ENCODE results near the gene FAM241A. TPM values are rescaled to one million over a fixed set of nuclear protein-coding genes. Genes with fewer than 3 reads are reported as not detected.

FAM241A gene
- total and polyA plus RNA-seq, 2 of the 13 experiments (the other 11 are each of a cell fraction or from before 2014, with no cell fraction given) = 0.61 to 0.69 TPM

GRCh38 chr4:112145326-112145789, at the start of gene FAM241A (continued):
- 0 out of 2 replicates have a peak, but pooled peaks have one; percentile 58 for TF ChIP-seq TOPORS (CRISPR knock-in tag; IDR thresholded peaks at IDR 0.05)

GRCh38 chr4:112098841-112099530, 46.3 kb upstream of the FAM241A start:
- no peak for FAIRE-seq
- Histone ChIP-seq H3K27me3 (ENCODE audit: control insufficient read depth in 1 of 2, insufficient read depth in 2 of 2, low read length in 2 of 2) (no peaks in the 10 kb centered on the region), H2AFZ (ENCODE audit: low read length) (no peak overlapping the region), H3K9me3 (ENCODE audit: low read length) (no peaks in the 10 kb centered on the region), H3K9ac (ENCODE audit: insufficient read depth, low read depth, low read length) (no peak overlapping the region), H3K4me3 (replicated peaks in 1 of 3; ENCODE audit: insufficient read depth in 1 of 3, low read depth in 2 of 3, low read length in 3 of 3) (no peak overlapping the region), H3K4me1 (ENCODE audit: insufficient read depth, low read length) (peaks cover 5% of the 10 kb centered on the region), H3K36me3 (replicated peaks in 1 of 2; ENCODE audit: control insufficient read depth in 1 of 2, insufficient read depth in 2 of 2, low read length in 2 of 2) (no peaks in the 10 kb centered on the region), H3K4me2 (ENCODE audit: low read depth, low read length) (no peak overlapping the region), H3K27ac (ENCODE audit: extremely low read length, insufficient read depth, low read length) (no peak overlapping the region), H3K79me2 (ENCODE audit: insufficient read depth, low read length) (no peaks in the 10 kb centered on the region), H4K20me1 (ENCODE audit: insufficient read depth, low read length) (no peaks in the 10 kb centered on the region)
- CTCF ChIA-PET (ENCODE audit: low intra/inter-chr PET ratio, low total read pairs) = interaction anchor here (0.7 to 2.5 kb wide), 8 partner anchors 44 to 425 kb away, joined by 3 to 36 read pairs (median 6); partner anchors contain the start of gene FAM241A
- ATAC-seq = peak; percentile 27; the same call in 2 of the 3 replicates
- 45% methylated on average over 4 of the region's 4 CpGs for WGBS (ENCODE audit: low lambda C conversion rate)
- POLR2A ChIA-PET = interaction anchor here (1.2 kb wide), 1 partner anchor 105 kb away, joined by 3 read pairs; no protein-coding TSS in a partner anchor
- intact Hi-C loops (cut with micrococcal nuclease; ENCODE audit: unreplicated experiment) (loop anchor here (1.0 to 10.0 kb wide), 5 partner anchors 115 to 506 kb away; no protein-coding TSS in a partner anchor), in situ Hi-C loops (cut with HindIII; ENCODE audit: extremely low pct_ligation_motif_present, low pct_unique_long_range_greater_than_20kb) (no loop called here)
- DNase-seq (ENCODE audit: low spot score) = no peak
- BruUV-seq (replicated peaks) = no TSS peak
- TF ChIP-seq BATF2 (CRISPR knock-in tag; IDR thresholded peaks at IDR 0.05) = no peak
- no peak for TF ChIP-seq ZNF768 (CRISPR knock-in tag; IDR thresholded peaks at IDR 0.05)
- TF ChIP-seq ATF1 (CRISPR knock-in tag; IDR thresholded peaks at IDR 0.05) = no peak
- TF ChIP-seq ZMYM3 (CRISPR knock-in tag; IDR thresholded peaks at IDR 0.05) = no peak
- no peak for TF ChIP-seq NBN (conservative IDR thresholded peaks at IDR 0.05)
- TF ChIP-seq RELA (CRISPR knock-in tag; IDR thresholded peaks at IDR 0.05) = no peak
- no peak for TF ChIP-seq SALL2 (CRISPR knock-in tag; IDR thresholded peaks at IDR 0.05)
- TF ChIP-seq ZNF850 (CRISPR knock-in tag; conservative IDR thresholded peaks at IDR 0.05) = no peak
- TF ChIP-seq KMT2B (CRISPR knock-in tag; IDR thresholded peaks at IDR 0.05) = no peak
- TF ChIP-seq ATF4 (CRISPR knock-in tag; IDR thresholded peaks at IDR 0.05) = no peak
- TF ChIP-seq ZBTB1 (CRISPR knock-in tag; IDR thresholded peaks at IDR 0.05; ENCODE audit: borderline replicate concordance) = no peak
- TF ChIP-seq SP4 (CRISPR knock-in tag; IDR thresholded peaks at IDR 0.05) = no peak
- no peak for TF ChIP-seq ADNP (CRISPR knock-in tag; IDR thresholded peaks at IDR 0.05)
- no peak for TF ChIP-seq FOSL1 (CRISPR knock-in tag; IDR thresholded peaks at IDR 0.05; ENCODE audit: borderline replicate concordance)
- no peak for TF ChIP-seq RARG (CRISPR knock-in tag; IDR thresholded peaks at IDR 0.05; ENCODE audit: low read depth)
- no peak for TF ChIP-seq ZNF691 (CRISPR knock-in tag; IDR thresholded peaks at IDR 0.05; ENCODE audit: borderline replicate concordance, low read depth)
- no peak for TF ChIP-seq E2F1 (CRISPR knock-in tag; IDR thresholded peaks at IDR 0.05)
- TF ChIP-seq HMG20B (CRISPR knock-in tag; conservative IDR thresholded peaks at IDR 0.05) = no peak

Measured in HepG2 (cell line).